Measurements from ENCODE around the gene TASP1.
"Not testable (repeated sequence)": the region's sequence is repeated elsewhere in the genome, so short reads cannot be mapped to it uniquely, and the experiment has no call there.

Gene TASP1

DNA sequence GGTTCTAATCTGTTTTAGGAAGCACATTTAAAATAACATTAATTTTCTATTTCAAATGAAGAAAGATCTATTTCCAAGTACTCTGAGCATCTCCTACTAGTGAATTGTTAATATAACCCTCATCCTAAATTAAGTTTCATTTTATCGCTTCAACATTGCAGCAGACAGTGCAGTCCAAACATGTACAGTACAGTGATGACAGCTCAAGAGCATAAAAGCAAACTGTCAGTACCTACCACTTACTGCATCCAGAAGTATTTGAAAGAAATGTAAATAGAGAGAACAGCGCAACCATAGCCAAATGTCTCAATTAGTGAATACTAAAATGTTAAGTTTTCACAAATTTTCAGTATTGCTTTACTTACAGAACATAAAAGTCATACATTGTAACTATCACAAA is 238.3 kb downstream of the TASP1 start:
- DNase-seq (ENCODE audit: low read depth) = no peak

GRCh38 chr20:13397300-13397724 is 241.4 kb downstream of the TASP1 start:
- DNase-seq (ENCODE audit: low read depth) = no peak

DNA sequence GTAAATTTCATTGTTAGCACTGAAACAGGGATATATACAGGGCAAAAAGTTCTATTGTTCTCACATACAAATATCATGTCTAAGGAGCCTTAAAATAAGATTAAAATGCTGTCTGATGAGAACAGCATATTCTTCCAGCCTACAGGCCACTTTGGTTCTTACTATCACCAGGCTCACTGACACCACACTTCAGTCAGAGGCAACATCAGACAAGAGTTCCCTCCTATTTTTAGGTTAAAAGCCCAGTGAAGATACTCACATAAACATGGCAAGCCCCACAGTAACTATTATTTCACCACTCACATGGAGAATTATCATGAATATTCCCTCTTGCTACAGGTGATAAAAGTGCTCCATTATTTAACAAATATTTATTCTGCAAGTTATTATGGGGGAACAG is 241.9 kb downstream of the TASP1 start:
- DNase-seq (ENCODE audit: low read depth) = no peak

DNA sequence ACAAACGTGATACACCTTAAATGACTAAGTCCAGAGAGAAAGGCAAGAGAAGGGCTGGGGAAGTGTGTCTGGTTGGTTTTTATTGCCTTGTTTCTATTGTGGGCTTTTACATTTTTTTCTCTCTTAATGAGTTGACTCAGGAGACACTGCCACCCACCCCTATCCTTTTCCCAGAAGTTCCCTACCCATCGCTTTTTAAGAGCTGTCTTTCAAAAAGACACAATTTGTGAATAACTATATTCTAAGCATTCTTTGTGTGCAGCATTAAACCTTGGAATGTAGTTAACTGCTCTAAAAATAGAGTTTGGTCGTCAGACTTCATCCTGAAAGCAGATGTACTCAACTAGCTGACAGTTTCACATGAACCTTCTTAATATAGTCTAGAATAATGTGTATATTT is 242.7 kb downstream of the TASP1 start:
- DNase-seq (ENCODE audit: low read depth) = no peak

GRCh38 chr20:13395232-13395631 is 243.5 kb downstream of the TASP1 start:
- no peak for DNase-seq (ENCODE audit: low read depth)

GRCh38 chr20:13392391-13392790 is 246.3 kb downstream of the TASP1 start:
- DNase-seq (ENCODE audit: low read depth) = no peak

- no peak for DNase-seq (ENCODE audit: low read depth)
Observed at GRCh38 chr20:13389115-13389514, 249.6 kb downstream of the TASP1 start.

GRCh38 chr20:13384132-13384531 is 254.6 kb downstream of the TASP1 start:
- no peak for DNase-seq (ENCODE audit: low read depth)

GRCh38 chr20:13382786-13383185 is 255.9 kb downstream of the TASP1 start:
- DNase-seq (ENCODE audit: low read depth) = no peak

DNA sequence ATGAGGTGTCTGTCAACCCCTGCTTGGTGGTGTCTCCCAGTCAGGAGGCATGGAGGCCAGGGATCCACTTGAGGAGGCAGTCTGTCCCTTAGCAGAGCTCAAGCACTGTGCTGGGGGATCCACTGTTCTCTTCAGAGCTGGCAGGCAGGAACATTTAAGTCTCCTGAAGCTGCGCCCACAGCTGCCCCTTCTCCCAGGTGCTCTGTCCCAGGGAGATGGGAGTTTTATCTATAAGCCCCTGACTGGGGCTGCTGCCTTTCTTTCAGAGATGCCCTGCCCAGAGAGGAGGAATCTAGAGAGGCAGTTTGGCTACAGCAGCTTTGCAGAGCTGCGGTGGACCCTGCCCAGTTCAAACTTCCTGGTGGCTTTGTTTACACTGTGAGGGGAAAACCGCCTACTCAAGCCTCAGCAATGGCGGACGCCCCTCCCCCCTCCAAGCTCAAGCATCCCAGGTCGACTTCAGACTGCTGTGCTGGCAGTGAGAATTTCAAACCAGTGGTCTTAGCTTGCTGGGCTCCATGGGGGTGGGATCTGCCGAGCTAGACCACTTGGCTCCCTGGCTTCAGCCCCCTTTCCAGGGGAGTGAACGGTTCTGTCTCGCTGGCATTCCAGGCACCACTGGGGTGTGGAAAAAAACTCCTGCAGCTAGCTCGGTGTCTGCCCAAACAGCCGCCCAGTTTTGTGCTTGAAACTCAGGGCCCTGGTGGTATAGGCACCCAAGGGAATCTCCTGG is 258.1 kb downstream of the TASP1 start:
- DNase-seq (ENCODE audit: low read depth) = not testable (repeated sequence)

- no peak for DNase-seq (ENCODE audit: low read depth)
Observed at GRCh38 chr20:13373400-13373799, 265.3 kb downstream of the TASP1 start.

GRCh38 chr20:13364278-13365170 is 274.2 kb downstream of the TASP1 start:
- DNase-seq (ENCODE audit: low read depth) = no peak

DNA sequence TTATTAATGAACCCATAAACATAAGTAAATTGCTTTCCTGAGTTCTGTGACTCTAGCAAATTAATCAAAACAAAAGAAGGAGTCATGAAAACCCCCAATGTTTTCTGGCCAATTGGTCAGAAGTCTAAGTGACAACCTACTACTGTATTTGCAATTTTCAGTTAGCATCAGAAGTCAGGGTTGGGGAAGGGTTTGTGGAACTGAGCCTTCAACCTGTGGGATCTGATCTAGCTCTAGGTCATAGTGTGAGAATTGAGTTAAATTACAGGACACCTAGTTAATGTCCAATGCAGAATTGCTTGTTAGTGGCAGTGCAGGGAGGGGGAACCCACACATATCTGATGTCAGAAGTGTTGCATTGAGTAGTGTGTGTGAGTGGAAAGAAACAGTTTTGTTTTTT is 275.3 kb downstream of the TASP1 start:
- DNase-seq (ENCODE audit: low read depth) = no peak

DNA sequence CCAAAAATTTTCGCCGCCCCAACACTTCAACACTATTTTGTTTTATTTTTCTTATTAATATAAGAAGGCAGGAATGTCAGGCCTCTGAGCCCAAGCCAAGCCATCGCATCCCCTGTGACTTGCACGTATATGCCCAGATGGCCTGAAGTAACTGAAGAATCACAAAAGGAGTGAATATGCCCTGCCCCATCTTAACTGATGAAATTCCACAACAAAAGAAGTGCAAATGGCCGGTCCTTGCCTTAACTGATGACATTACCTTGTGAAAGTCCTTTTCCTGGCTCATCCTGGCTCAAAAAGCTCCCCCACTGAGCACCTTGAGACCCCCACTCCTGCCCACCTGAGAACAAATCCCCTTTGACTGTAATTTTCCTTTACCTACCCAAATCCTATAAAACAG is 276.6 kb downstream of the TASP1 start:
- not testable (repeated sequence) for DNase-seq (ENCODE audit: low read depth)

- not testable (repeated sequence) for DNase-seq (ENCODE audit: low read depth)
Observed at GRCh38 chr20:13358936-13359335, 279.8 kb downstream of the TASP1 start.

DNA sequence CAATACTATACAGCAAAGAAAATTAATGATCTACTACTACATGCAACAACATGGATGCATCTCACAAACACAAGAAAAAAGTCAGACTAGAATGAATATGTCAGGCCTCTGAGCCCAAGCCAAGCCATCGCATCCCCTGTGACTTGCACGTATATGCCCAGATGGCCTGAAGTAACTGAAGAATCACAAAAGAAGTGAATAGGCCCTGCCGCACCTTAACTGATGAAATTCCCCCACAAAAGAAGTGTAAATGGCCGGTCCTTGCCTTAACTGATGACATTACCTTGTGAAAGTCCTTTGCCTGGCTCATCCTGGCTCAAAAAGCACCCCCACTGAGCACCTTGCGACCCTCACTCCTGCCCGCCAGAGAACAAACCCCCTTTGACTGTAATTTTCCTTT is 280.9 kb downstream of the TASP1 start:
- DNase-seq (ENCODE audit: low read depth) = not testable (repeated sequence)

DNA sequence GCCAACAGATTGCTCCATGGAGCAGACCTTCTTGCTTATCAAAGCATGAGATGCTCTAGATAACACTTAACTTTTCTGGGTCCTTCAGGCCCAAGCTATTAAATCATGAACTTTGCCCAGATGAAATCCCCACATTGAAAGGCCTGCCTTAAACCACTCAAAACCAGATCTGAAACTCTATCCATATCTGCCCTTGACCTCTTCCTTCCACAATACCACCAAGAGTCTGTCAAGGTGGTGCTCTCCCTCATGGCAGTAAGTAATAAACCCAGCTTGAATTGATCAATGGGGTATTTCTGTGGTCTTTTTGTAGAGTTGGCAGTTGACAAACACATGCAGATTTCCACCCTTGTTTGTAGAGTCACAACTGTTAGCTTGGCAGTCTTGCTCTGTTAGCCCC is 282.1 kb downstream of the TASP1 start:
- no peak for DNase-seq (ENCODE audit: low read depth)

- DNase-seq (ENCODE audit: low read depth) = no peak
Observed at GRCh38 chr20:13355941-13356486, 282.7 kb downstream of the TASP1 start.

- DNase-seq (ENCODE audit: low read depth) = no peak
Observed at GRCh38 chr20:13355411-13355810, 283.3 kb downstream of the TASP1 start.

DNA sequence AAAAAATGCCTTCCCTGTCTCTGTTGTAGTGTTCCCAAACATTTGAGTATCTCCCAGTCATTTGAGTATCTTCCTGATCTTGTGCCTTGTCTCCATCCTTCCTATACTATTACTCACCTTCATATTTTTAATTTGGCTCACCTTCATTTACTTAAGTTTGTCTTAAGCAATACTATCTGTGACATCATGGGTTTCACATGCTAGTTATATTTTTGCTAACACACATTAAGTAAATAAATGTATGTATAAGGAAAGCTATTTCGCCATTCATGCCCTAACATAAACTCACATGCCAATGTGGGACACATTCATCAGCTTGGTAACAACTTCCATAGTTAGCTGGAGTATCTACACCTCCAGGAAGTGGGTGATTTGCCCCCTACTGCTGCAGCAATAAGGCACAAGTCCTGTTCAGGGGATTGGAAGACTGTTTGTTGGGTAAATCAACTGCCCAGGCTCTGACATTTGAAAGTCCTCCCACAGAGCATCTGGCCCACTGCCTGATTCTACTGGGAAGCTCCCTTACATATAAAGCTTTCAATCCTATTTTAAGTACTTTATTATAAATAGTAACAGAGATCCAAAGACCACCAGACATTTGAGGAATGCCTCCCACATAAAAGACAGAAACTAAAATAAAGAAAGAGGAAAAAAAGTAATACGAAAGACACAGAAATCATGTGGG is 285.3 kb downstream of the TASP1 start:
- no peak for DNase-seq (ENCODE audit: low read depth)

DNA sequence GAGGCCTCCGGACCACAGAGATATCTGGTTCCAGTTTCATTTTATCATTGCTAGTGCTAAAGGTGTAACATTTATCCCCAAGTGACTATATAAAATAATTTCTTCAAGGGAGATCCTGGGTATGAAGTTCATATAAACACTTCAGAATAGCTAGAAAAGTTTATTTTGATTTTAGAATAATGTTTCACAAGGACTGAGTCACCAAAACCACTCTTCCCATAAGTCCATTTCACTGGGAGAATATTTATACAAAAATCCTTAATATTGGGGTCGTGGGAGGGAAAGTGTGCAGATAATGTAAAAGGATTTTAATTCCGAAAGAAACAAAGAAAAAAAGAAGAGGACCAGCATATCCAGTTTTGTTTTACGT is 289.5 kb downstream of the TASP1 start:
- no peak for DNase-seq (ENCODE audit: low read depth)

Data from stimulated activated CD8-positive, alpha-beta memory T cell treated with anti-CD3 and anti-CD28 coated beads, Interleukin-15, amount 100 ng/mL, for 24 hours (primary cell).